WTC11 (cell line): Measurements from ENCODE around the gene NAA80.

Experiments
- ZNF232 ChIP-seq: sonication (generic); formaldehyde crosslinking; IDR thresholded peaks from 2 replicates; pipeline ENCODE4 v1.8.0; 2022; ENCODE audit warnings: mild to moderate bottlenecking, missing genetic modification reagents
- TF ChIP-seq, protein P1 (sequence below): sonication (generic); formaldehyde crosslinking; IDR thresholded peaks from 2 replicates; pipeline ENCODE4 v1.8.0; 2022; ENCODE audit warnings: mild to moderate bottlenecking, missing genetic modification reagents

DNA sequence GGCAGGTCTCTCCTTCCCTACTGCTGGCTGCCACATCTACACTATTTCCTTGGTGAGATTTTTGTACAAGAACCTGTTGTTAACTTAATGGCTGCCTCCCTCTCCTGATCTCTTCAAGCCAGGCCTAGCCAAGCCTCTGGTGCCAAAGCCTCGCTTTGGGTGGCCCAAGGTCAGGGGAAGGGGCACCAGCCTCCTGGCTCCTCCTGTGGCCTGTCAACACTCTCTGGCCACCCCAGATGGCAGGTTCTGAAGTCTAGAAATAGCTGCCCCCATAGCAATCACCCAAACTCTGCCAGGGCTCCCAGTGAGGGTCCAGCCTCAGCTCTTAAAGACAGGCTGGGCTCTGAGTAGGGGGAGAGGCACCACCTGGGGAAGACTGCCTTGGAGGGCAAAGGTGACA is 11.9 kb downstream of the NAA80 start:
- TF ChIP-seq ZNF232 (CRISPR knock-in tag): no peak
- TF ChIP-seq, protein P1, sequence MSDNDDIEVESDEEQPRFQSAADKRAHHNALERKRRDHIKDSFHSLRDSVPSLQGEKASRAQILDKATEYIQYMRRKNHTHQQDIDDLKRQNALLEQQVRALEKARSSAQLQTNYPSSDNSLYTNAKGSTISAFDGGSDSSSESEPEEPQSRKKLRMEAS: no peak
